Epidermal melanocyte (primary cell): Measurements from ENCODE around the gene DDX3X.
"Not testable (repeated sequence)": the region's sequence is repeated elsewhere in the genome, so short reads cannot be mapped to it uniquely, and the experiment has no call there.

Experiments used
- DNase-seq: peaks from one replicate; pipeline ENCODE4 v3.0.0; 2011; ENCODE audit warnings: low spot score; ENCODE audit not compliant: insufficient read length

Gene DDX3X

GRCh38 chrX:41369152-41369551 lies 35.2 kb downstream of the DDX3X start:
- no peak for DNase-seq

GRCh38 chrX:41371575-41371974 lies 37.6 kb downstream of the DDX3X start:
- DNase-seq, result not testable (repeated sequence)

DNA sequence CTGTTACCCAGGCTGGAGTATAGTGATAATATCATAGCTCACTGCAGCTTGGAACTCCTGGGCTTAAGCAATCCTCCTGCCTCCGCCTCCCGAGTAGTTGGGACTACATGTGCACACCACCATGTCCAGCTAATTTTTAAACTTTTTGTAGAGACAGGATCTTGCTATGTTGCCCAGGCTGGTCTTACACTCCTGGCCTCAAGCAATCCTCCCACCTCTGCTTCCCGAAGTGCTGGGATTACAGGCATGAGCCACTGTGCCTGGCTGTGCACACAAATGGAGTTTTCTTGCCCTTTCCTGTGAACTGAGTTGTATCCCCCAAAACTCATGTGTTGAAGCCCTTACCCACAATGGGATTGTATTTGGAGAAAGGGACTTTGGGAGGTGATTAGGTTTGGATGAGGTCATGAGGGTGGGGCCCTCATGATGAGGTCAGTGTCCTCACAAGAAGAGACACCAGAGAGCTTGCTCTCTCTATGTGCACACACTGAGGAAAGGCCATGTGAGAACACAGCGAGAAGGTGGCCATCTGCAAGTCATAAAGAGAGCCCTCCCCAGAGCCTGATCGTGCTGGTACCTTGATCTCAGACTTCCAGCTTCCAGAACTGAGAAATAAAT lies 40.1 kb downstream of the DDX3X start:
- no peak for DNase-seq

DNA sequence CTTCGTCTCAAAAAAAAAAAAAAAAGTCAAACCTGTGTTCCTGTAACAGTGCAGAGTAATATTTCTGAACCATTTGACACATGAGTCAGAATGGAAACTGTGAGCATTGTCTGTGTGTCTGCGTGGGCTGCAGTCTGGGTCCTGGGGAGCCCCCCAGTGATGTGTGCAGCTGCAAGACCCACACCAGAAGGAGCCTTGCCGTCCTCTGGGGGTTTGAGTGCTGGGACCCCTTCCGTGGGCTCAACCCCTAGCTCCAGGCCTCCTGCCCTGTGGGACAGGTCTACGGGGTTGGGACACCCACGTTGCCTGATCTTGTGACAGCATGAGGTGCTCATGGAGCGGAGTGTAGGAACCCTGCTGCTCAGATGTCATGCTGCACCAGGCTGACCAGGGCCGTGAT lies 43.7 kb downstream of the DDX3X start:
- no peak for DNase-seq

DNA sequence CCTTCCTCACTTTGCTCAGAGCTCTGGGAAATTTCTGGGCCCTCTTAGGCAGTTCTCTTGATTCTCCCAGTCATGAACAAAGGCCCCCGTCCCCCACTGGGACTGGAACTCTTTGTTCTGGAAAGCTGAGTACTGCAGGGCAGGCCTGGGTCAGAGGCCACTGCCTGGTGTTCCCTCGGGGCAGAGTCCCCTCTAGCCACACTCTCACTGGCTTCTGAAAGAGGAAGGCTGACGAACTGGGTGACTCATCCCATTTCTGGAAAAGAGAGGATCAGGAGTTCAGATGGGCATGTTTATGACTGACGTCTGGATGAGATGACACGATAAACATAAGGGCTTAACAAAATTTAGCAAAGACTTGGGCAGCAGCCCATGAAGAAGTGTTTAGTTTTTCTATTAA lies 47.7 kb downstream of the DDX3X start:
- no peak for DNase-seq

DNA sequence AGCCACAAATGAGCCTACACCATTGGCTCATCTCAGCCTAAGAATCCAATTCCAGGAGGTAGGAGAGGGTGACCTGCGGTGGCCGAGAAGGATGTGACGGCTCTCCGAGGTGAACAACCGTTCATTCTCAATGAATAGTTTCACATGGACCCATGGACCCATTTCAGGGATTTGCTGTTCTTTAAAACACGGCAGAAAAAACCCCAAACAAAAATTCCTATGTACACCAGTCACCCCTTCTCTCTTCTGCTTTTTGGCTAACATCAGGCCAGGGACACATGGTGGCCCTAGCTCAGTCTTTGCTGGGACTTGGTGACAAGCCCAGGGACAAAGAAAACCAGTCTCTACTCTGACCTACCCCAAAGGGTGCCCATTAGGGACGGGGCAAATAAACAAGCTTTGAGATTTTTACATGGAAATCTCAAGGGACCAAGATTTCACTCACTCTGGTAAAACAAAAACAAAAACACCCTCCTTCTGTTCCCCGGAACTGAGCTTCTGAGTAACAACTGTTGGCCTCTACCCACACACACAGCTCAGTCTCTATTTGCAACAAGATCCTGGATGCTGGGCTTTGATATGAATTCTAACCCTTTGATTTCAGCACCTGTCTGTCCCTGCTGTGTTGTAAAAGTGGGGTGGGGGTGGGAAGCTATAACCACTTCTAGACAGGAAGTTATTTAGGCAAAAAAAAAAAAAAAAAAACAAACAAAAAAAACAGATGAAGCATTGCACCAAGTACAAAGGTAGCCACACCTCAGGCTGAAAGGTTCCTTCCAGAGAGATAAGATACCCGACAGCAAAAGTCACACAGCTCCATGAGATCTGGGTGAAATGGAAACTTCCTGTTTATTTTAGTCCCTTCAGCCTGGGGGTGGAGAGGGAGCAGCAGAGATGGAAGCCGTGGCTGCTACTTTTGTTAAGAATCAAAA lies 49.0 kb downstream of the DDX3X start:
- no peak for DNase-seq

GRCh38 chrX:41384051-41384705 lies 50.2 kb downstream of the DDX3X start:
- DNase-seq, result no peak

GRCh38 chrX:41386222-41386990 lies 52.4 kb downstream of the DDX3X start:
- no peak for DNase-seq

- no peak for DNase-seq
Observed at GRCh38 chrX:41388543-41388942, 54.6 kb downstream of the DDX3X start.

- DNase-seq, result no peak
Observed at GRCh38 chrX:41389311-41389888, 55.4 kb downstream of the DDX3X start.

DNA sequence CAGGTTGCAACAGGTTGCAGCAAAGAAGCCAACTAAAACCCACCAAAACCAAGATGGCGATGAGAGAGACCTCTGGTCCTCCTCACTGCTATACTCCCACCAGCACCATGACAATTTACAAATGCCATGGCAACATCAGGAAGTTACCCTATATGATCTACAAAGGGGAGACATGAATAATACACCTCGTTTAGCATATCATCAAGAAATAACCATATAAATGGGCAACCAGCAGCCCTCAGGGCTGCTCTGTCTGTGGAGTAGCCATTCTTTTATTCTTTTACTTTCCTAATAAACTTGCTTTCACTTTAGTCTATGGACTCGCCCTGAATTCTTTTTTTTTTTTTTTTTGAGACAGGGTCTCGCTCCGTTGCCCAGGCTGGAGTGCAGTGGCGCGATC lies 56.6 kb downstream of the DDX3X start:
- not testable (repeated sequence) for DNase-seq

DNA sequence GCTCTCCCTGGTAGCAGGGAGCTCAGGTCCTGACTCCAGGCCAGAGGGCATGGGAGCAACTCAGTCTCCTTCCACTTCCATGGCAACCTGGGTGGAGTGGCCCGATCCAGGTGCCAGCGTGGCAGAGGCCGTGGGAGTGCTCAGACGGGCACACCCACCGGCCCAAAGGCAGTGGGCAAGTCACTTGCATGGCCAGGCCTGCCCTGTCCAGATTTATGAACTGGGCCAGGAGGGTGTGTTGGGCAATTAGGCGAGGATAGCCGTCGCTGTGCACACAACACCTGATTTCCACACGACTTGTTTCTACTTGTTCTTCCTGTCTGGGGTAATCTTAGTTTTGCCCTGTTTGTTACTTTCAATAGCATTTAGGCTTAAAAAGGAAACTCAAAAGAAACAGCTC lies 57.6 kb downstream of the DDX3X start:
- no peak for DNase-seq

GRCh38 chrX:41394293-41394692 lies 60.3 kb downstream of the DDX3X start:
- DNase-seq, result no peak

GRCh38 chrX:41397219-41397618 lies 63.3 kb downstream of the DDX3X start:
- no peak for DNase-seq

DNA sequence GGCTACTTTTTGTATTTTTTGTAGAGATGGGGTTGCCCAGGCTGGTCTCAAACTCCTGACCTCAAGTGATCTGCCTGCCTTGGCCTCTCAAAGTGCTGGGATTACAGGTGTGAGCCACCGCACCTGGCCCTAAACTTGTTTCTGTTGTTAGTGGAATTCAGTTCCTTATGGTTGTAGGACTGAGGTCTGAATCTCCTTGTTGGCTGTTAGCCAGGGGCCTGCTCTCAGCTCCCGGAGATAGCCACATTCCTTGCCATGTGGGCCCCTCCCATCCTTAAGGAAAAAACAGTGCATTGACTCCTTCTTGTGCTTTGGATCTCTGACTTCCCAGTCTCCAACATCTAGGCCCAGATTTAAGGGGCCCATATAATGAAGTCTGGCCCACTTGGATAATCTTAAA lies 63.8 kb downstream of the DDX3X start:
- no peak for DNase-seq

DNA sequence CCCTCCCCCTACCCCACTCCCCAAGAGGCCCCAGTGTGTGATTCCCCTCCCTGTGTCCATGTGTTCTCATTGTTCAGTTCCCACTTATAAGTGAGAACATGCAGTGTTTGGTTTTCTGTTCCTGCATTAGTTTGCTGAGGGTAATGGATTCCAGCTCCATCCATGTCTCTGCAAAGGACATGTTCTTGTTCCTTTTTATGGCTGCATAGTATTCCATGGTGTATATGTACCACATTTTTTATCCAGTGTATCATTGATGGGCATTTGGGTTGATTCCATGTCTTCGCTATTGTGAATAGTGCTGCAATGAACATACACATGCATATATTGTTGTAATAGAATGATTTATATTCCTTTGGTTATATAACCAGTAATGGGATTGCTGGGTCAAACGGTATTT lies 68.6 kb downstream of the DDX3X start:
- DNase-seq, result not testable (repeated sequence)

GRCh38 chrX:41405551-41405950 lies 71.6 kb downstream of the DDX3X start:
- DNase-seq, result no peak

GRCh38 chrX:41406201-41406600 lies 72.2 kb downstream of the DDX3X start:
- no peak for DNase-seq

DNA sequence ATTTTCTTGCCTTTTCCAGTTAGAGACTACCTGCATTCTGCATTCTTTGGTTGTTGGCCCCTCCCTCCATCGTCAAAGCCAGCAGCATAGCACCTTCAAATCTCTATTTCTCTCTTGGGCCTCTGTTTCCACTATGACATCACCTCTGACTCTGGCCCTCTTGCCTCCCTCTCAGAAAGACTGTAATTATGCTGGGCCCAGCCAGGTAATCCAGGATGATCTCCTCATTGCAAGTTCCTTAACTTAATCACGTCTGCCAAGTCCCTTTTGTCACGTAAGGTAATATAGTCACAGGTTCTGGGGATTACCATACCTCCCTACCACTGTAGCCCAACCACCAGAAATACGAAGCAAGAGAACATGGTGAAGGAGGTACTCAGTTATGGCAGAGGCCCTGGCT lies 73.9 kb downstream of the DDX3X start:
- DNase-seq, result no peak

- no peak for DNase-seq
Observed at GRCh38 chrX:41408576-41408975, 74.6 kb downstream of the DDX3X start.

DNA sequence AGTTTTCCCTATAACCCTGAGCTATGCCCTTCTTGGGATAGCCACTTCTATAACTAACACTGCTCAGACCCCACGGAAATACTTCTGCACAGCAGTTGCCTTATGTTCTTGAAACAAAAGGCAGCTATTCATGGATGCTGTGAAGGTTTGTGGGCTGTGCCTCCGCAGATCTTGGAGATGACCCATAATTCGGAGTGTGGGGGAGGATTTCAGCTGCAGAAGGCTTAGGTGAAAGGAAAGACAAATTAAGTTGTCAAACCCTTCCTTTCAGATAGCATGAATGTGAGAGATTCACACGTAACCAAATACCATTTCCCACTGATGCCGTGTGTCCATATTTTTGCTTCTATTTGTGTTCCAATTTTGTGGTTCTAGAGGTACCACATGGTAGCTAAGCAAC lies 75.0 kb downstream of the DDX3X start:
- DNase-seq, result no peak
